Stimulated activated CD4-positive, alpha-beta T cell treated with anti-CD3 and anti-CD28 coated beads, Interleukin-1b, Interleukin-23, amount 100 ng/mL, for 4 hours (primary cell): Measurements from ENCODE around the gene ESYT2.

Experiments used
- DNase-seq, 2 donors: peaks; one replicate each; pipeline ENCODE4 v3.0.0-alpha.2; 2020; ENCODE audit warnings: low read depth in 2 of 2

Gene ESYT2

DNA sequence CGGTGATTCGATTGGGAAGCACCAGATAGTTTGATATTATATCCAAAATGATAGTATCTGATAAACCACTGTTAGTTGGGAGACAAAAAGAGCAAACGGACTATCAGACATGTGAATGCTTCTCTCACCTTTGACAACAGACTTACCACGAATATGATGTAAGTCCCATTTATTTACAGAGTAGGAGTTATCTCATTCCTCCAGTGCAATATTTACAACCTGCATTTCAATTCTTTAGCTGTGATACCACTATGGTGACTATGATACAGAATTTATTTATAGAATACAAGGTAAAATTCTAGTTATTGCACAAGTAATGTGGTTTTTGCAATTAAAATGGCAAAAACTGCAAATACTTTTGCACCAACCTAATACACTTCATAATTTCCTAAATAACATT lies 61.6 kb downstream of the ESYT2 start:
- DNase-seq: no peak

DNA sequence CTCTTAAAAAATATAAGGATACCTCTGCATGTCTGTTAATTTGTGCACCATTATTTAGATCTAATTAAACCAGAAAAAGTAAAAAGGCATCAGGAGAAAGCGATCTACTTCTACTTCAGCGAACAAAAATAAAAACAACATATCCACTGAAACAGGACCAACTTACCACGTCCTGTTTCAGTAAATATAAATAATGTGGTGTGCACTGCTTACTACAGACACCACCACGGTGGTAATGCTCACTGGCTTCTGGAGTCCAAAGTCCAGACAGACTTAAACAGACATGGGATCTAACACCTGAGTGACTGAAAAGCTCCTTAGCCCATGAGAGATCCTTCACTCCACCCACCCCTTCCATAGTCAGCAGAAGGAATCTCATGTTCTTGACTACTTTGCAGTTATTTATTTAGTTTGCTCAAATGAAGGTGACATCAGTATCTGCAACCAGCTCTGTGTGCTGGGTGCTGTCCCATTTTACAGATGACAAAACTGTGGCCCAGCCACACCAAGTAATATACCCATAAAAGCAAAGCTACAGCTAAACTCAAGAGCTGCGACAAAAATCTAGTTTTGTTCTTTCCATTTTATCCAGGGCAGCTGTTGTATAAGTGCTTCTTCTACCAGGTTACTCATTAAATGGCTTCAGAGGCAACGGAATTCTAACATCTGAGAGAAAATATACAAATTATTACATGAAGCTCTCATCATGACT lies 62.6 kb downstream of the ESYT2 start:
- DNase-seq: no peak

- DNase-seq: no peak
Observed at GRCh38 chr7:158765020-158765419, 64.3 kb downstream of the ESYT2 start.

GRCh38 chr7:158763454-158764033 lies 65.8 kb downstream of the ESYT2 start:
- DNase-seq: no peak

GRCh38 chr7:158761945-158762344 lies 67.4 kb downstream of the ESYT2 start:
- DNase-seq: no peak

DNA sequence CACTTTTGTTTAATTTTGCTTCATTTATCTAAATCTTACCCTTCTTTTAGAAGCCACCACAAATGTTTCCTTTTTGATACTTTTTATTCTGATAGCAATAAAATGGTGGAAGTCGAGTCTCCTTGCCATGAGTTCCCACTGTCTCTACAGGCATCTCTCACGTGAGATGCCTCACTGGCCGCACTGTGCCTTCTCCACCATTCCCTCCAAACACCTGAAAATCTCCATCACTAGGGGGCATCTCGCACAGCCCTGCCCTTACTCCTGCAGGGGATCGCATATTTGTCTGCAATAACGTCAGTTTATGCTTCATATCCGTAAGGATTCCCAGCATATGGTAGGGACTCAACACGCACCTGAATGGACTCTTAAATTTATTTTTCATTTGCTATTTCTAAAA lies 68.4 kb downstream of the ESYT2 start:
- DNase-seq: no peak

- no peak for DNase-seq
Observed at GRCh38 chr7:158760445-158760764, 68.9 kb downstream of the ESYT2 start.

- no peak for DNase-seq
Observed at GRCh38 chr7:158759749-158760444, 69.4 kb downstream of the ESYT2 start.

GRCh38 chr7:158759245-158759614 lies 70.1 kb downstream of the ESYT2 start:
- DNase-seq: no peak

DNA sequence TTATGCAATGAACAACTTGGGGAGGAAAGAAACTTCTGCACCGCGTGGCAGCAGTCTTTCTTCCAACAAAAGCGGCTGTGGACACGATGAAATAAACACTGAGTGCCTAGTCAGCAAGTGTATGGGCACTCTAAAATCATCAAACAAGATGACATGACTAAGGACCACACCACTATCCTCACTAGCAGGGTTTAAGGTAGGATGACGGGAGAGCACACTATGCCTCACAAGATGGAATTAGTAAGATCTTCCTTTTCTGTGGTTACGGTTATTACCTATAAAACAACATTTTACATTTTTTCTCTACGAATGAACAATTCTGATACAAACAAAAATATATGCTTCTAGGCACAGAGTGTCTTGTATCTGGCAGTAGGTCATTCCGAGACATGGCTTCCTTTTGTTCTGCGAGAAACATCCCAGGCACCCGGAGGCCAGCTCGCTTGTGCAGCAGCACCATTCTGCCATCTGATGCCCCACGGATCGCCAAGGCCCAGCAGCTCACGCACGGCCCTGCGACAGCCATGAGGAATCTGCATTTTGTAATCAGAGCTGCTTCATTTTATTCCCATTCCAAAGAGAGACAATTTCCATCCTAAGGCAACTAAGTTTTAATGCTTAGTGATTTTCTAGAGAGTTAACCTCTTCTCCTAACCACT lies 70.6 kb downstream of the ESYT2 start:
- no peak for DNase-seq

GRCh38 chr7:158757404-158757989 lies 71.8 kb downstream of the ESYT2 start:
- no peak for DNase-seq

- DNase-seq: no peak
Observed at GRCh38 chr7:158754746-158755444, 74.4 kb downstream of the ESYT2 start.

- DNase-seq: no peak
Observed at GRCh38 chr7:158753900-158754299, 75.4 kb downstream of the ESYT2 start.

DNA sequence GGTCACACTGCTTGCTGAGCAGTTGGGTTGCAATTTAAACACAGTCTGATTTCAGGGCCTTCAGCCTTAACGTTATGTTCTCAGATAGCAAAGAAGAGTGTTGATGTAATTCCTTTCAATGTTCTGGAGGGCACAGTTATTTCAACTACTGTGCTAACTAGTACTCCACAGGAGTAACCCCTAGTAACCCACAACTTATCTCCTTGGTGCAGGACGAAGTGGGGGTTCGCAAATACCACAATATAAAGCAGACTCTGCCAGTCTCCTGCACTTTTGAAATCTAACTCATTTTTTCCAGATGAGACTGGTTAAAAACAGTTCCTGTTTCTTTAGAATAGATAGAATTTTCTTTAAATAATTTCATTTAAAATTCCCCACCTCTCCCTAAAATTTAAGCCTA lies 77.6 kb downstream of the ESYT2 start:
- no peak for DNase-seq

DNA sequence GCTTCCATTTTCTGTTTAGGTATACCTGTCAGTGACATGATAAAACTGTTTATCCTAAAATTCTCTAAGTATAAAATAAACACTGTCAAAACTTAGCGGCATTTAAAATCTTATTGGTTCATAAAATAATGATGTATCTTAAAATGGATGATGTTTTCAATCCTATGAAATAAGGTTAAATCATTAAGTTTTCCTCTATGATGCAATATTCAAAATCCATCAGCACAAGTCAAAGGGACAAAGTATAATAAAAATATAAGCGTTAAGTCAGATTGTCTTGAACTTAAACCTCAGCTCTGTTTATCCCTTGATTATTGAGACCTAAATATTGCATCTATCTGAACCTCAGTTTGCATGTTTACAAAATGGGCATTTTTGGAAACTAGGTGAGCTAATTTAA lies 78.1 kb downstream of the ESYT2 start:
- no peak for DNase-seq

- no peak for DNase-seq
Observed at GRCh38 chr7:158750702-158751101, 78.6 kb downstream of the ESYT2 start.

GRCh38 chr7:158749396-158749795 lies 79.9 kb downstream of the ESYT2 start:
- no peak for DNase-seq

DNA sequence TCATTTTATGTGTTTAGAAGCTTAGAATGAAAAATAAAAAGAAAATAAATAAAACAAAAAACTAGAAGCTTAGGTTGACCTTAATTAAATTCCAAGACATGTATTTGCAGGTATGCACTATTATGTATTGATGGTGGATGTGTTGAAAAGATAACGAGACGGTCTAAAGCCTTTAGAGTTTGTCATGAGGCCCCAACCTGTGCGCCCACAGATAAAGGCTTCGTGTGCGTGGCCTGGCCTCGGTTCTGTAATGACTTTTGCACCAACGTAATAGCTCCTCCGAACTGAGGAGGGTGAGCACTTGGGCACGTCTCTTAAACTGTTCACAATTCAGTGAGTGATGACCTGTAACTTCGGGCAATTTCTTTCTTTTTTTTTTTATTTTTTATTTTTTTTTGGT lies 81.0 kb downstream of the ESYT2 start:
- DNase-seq: no peak

DNA sequence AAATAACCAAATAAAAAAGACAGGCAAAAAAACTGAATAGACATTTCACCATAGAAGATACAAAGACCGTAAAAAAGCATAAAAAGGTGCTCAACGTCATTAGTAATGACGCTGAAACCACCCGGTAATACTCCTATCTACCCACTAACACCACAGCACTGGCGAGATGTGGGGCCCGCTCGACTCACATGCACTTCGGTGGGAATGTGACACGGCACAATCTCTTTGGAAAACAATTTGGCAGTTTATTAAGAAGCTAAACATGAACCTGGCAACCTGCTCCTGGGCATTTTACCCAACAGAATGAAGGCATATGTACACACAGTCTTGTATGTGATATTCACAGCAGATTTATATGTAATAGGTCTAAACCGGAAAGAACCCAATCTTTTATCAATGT lies 81.9 kb downstream of the ESYT2 start:
- DNase-seq: no peak

DNA sequence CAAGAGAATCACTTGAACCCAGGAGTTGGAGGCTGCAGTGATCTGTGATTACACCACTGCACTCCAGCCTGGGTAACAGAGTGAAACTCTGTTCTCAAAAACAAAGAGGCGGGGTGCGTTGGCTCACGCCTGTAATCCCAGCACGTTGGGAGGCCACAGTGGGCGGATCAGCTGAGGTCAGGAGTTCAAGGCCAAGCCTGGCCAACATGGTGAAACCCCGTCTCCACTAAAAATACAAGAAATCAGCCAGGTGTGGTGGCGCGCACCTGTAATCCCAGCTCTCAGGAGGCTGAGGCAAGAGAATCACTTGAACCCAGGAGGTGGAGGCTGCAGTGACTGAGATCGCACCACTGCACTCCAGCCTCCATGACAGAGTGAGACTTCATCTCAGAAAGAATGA lies 82.4 kb downstream of the ESYT2 start:
- DNase-seq: no peak

DNA sequence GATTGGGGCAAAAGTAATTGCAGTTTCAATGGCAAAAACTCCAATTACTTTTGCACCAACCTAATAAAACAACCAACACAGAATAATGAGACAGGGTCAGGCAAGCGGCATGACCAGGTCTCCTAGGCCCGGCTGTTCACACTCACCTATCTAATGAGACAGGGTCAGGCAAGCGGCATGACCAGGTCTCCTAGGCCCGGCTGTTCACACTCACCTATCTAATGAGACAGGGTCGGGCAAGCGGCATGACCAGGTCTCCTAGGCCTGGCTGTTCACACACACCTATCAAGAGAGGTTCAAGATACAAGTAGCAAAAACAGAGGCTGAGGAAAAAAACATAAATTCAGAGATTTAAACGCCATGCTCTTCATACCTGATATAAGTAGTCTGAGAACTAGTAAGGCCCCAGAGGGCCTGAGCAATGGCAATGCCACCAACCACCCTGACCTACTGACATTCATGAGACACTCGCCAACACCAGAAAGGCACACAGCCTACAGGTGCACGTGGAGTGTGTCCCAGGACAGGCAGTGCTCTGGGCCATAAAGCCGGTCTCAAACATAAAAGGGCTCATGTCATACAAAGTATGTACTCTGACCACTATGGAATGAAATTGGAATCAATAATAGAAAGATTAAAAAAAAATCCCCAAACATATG lies 84.1 kb downstream of the ESYT2 start:
- no peak for DNase-seq
